HepG2 (cell line): ENCODE data around the gene KLF16. TPM values are rescaled to one million over a fixed set of nuclear protein-coding genes. Genes with fewer than 3 reads are reported as not detected.
A peak's percentile ranks its signal among the peaks of the same experiment; 100 is the strongest.

Experiments
- ARID5B ChIP-seq: IDR thresholded peaks from 2 replicates; pipeline ENCODE4 v1.4.0; 2020; ENCODE audit warnings: mild to moderate bottlenecking, missing genetic modification reagents
- ATF7-NPFF ChIP-seq: sonication (generic); formaldehyde crosslinking; IDR thresholded peaks from 2 replicates; pipeline ENCODE4 v1.8.1; 2023; ENCODE audit warnings: mild to moderate bottlenecking, low read depth, missing genetic modification reagents, moderate library complexity
- CBX1 ChIP-seq: IDR thresholded peaks from one replicate; pipeline ENCODE4 v1.6.1; 2016; ENCODE audit warnings: antibody characterized with exemption, low read depth
- CBX5 ChIP-seq: sonication (generic); formaldehyde crosslinking; IDR thresholded peaks from 2 replicates; pipeline ENCODE4 v1.4.0; 2020; ENCODE audit warnings: missing genetic modification reagents, borderline replicate concordance
- ELF4 ChIP-seq: sonication (generic); formaldehyde crosslinking; IDR thresholded peaks from 2 replicates; pipeline ENCODE4 v1.5.0; 2020; ENCODE audit warnings: missing genetic modification reagents, mild to moderate bottlenecking, moderate library complexity, borderline replicate concordance
- GTF3A ChIP-seq: sonication (generic); formaldehyde crosslinking; conservative IDR thresholded peaks from 2 replicates; pipeline ENCODE4 v1.4.0; 2020; ENCODE audit warnings: mild to moderate bottlenecking, missing genetic modification reagents
- KDM6A ChIP-seq: IDR thresholded peaks from 2 replicates; pipeline ENCODE4 v1.6.1; 2016; ENCODE audit warnings: low read depth
- MED8 ChIP-seq: sonication (generic); formaldehyde crosslinking; IDR thresholded peaks from 2 replicates; pipeline ENCODE4 v1.8.1; 2023; ENCODE audit warnings: mild to moderate bottlenecking, missing genetic modification reagents; ENCODE audit not compliant: insufficient replicate concordance
- MXI1 ChIP-seq: IDR thresholded peaks from 3 replicates; pipeline ENCODE4 v1.6.1; 2012; ENCODE audit warnings: low read depth, low read length, inconsistent platforms, borderline replicate concordance
- NFE2 ChIP-seq: sonication (generic); formaldehyde crosslinking; IDR thresholded peaks from 2 replicates; pipeline ENCODE4 v1.4.0; 2020; ENCODE audit warnings: missing genetic modification reagents
- POLR2A ChIP-seq, 2 experiments: IDR thresholded peaks; 2 replicates each; pipeline ENCODE4 v1.6.1; 2011; ENCODE audit warnings: low read depth in 2 of 2, low read length in 2 of 2, mild to moderate bottlenecking in 1 of 2, moderate library complexity in 1 of 2; ENCODE audit not compliant: insufficient read depth in 1 of 2
- POLR2AphosphoS2 ChIP-seq: IDR thresholded peaks from 2 replicates; pipeline ENCODE4 v1.6.1; 2011; ENCODE audit warnings: low read depth, low read length, improper control_type of control experiment
- SALL1 ChIP-seq: sonication (generic); formaldehyde crosslinking; IDR thresholded peaks from 2 replicates; pipeline ENCODE4 v1.8.0; 2022; ENCODE audit warnings: mild to moderate bottlenecking, missing genetic modification reagents
- TBP ChIP-seq: sonication (generic); formaldehyde crosslinking; IDR thresholded peaks from 2 replicates; pipeline ENCODE4 v1.5.0; 2020; ENCODE audit warnings: missing genetic modification reagents
- TERF1 ChIP-seq: sonication (generic); formaldehyde crosslinking; IDR thresholded peaks from 2 replicates; pipeline ENCODE4 v1.8.0; 2022; ENCODE audit warnings: mild to moderate bottlenecking, missing genetic modification reagents, moderate library complexity
- TMF1 ChIP-seq: sonication (generic); formaldehyde crosslinking; IDR thresholded peaks from 2 replicates; pipeline ENCODE4 v1.8.1; 2022; ENCODE audit warnings: low read depth, missing genetic modification reagents
- ZBTB10 ChIP-seq: sonication (generic); formaldehyde crosslinking; IDR thresholded peaks from 2 replicates; pipeline ENCODE4 v1.4.0; 2020; ENCODE audit warnings: missing genetic modification reagents, borderline replicate concordance
- ZFP37 ChIP-seq: sonication (generic); formaldehyde crosslinking; IDR thresholded peaks from 2 replicates; pipeline ENCODE4 v1.4.0; 2020; ENCODE audit warnings: missing genetic modification reagents, borderline replicate concordance
- ZNF281 ChIP-seq: sonication (generic); formaldehyde crosslinking; IDR thresholded peaks from 2 replicates; pipeline ENCODE4 v1.4.0; 2020; ENCODE audit warnings: missing genetic modification reagents, borderline replicate concordance
- ZNF430 ChIP-seq: sonication (generic); formaldehyde crosslinking; IDR thresholded peaks from 2 replicates; pipeline ENCODE4 v1.9.0; 2021; ENCODE audit warnings: mild to moderate bottlenecking, missing genetic modification reagents
- ZNF776 ChIP-seq: sonication (generic); formaldehyde crosslinking; IDR thresholded peaks from 2 replicates; pipeline ENCODE4 v1.4.0; 2020; ENCODE audit warnings: mild to moderate bottlenecking, missing genetic modification reagents
- ZSCAN21 ChIP-seq: sonication (generic); formaldehyde crosslinking; IDR thresholded peaks from 2 replicates; pipeline ENCODE4 v1.8.0; 2022; ENCODE audit warnings: mild to moderate bottlenecking, missing genetic modification reagents, moderate library complexity, borderline replicate concordance
- polyA plus RNA-seq, 8 experiments: library from polyadenylated mRNA; depleted of rRNA in 3 of 8; stranded (reverse) in 7 of 8; unstranded in 1 of 8; fragments of >200 nt; fragmentation: Illumina TruSeq in 4 of 8; extraction: Trizol in 4 of 8; gene quantifications; 2 replicates each; pipeline versions ENCODE4 v1.2.1 to v1.2.3, GENCODE V29; 2011 to 2016; ENCODE audit warnings: low read depth in 4 of 8, missing spikeins in 1 of 8, mixed read lengths in 1 of 8; ENCODE audit not compliant: insufficient read depth in 1 of 8
- total RNA-seq, 5 experiments: library from RNA; depleted of rRNA; stranded (reverse); fragments of >200 nt; fragmentation: Illumina TruSeq; extraction: Trizol; gene quantifications; 2 replicates each; pipeline ENCODE4 v1.2.3, GENCODE V29; 2016; ENCODE audit warnings: low read depth in 1 of 5

Gene KLF16
- total and polyA plus RNA-seq, 2 of the 13 experiments (the other 11 are each of a cell fraction or from before 2014, with no cell fraction given) = 3.5 to 6.7 TPM

- no peak for TF ChIP-seq ARID5B (CRISPR knock-in tag)
- no peak for TF ChIP-seq CBX1
- no peak for TF ChIP-seq TERF1 (CRISPR knock-in tag)
- no peak for TF ChIP-seq NFE2 (CRISPR knock-in tag)
- no peak for TF ChIP-seq TMF1 (CRISPR knock-in tag)
- TF ChIP-seq TBP (CRISPR knock-in tag) = no peak
- TF ChIP-seq POLR2AphosphoS2 = no peak
- TF ChIP-seq ELF4 = no peak
- TF ChIP-seq KDM6A = no peak
- TF ChIP-seq POLR2A (IDR thresholded peaks at IDR 0.05; ENCODE audit: insufficient read depth in 1 of 2, low read depth in 2 of 2, low read length in 2 of 2) = no peak
- no peak for TF ChIP-seq MXI1
- no peak for TF ChIP-seq GTF3A (CRISPR knock-in tag)
- TF ChIP-seq MED8 (CRISPR knock-in tag) = peak; percentile 7
- no peak for TF ChIP-seq ZFP37 (CRISPR knock-in tag)
- no peak for TF ChIP-seq ZNF281 (CRISPR knock-in tag)
- no peak for TF ChIP-seq CBX5 (CRISPR knock-in tag)
- TF ChIP-seq ZBTB10 = no peak
- TF ChIP-seq SALL1 (CRISPR knock-in tag) = no peak
- TF ChIP-seq ZNF776 (CRISPR knock-in tag) = no peak
- no peak for TF ChIP-seq ATF7-NPFF (CRISPR knock-in tag)
- TF ChIP-seq ZSCAN21 (CRISPR knock-in tag) = no peak
- TF ChIP-seq ZNF430 (CRISPR knock-in tag) = no peak
Observed at GRCh38 chr19:1904860-1905109, 41.4 kb upstream of the KLF16 start (continued).
